Measurements from ENCODE around the gene ARID2.

ARID2 gene

DNA sequence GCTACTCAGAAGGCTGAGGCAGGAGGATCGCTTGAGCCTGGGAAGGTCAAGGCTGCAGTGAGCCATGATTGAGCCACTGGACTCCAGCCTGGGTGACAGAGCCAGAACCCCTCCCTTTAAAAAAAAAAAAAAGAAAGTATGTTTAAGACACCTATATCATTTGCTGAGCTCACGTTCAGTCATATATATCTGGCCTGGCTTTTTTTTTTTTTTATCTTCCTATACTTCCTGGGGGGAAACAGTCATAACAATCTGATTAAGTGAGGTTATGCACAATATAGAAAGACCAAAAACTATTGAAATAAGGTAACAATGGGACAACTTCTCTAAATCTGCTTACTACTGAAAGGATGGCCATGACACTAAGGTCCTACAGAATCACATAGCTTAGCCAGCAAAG, 9.4 kb upstream of the ARID2 start:
- no peak for DNase-seq (ENCODE audit: low spot score)

DNA sequence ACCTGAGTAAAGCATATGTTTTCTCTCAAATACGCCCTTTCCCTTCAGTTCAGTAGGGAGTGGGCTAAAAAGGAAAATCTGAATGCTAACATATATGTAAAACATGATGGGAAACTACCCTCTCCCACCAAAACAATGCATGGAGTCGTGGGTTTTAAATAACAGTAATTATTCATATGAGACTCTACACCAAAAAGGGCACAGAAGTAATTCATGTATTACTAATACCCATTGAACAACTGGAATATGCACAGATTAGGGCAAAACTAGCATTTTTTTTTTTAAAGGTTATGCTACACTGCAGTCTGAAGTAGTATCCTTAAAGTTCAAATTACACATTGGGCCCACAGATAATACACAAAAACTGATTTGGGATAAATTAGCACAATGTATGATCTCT, 8.1 kb upstream of the ARID2 start:
- no peak for DNase-seq (ENCODE audit: low spot score)

DNA sequence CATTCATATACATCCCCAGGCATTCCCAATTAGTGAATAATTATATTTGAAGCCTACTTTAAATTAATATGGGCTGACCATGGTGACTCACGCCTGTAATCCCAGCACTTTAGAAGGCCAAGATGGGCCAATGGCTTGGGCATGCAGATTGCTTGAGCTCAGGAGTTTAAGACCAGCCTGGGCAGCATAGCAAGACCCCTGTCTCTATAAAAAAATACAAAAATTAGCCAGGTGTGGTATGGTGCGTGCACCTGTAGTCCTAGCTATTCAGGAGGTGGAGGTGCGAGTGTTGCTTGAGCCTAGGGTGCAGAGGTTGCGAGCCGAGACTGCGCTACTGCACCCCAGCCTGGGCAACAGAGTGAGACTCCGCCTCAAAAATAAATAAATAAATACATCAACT, 7.6 kb upstream of the ARID2 start:
- no peak for DNase-seq (ENCODE audit: low spot score)

DNA sequence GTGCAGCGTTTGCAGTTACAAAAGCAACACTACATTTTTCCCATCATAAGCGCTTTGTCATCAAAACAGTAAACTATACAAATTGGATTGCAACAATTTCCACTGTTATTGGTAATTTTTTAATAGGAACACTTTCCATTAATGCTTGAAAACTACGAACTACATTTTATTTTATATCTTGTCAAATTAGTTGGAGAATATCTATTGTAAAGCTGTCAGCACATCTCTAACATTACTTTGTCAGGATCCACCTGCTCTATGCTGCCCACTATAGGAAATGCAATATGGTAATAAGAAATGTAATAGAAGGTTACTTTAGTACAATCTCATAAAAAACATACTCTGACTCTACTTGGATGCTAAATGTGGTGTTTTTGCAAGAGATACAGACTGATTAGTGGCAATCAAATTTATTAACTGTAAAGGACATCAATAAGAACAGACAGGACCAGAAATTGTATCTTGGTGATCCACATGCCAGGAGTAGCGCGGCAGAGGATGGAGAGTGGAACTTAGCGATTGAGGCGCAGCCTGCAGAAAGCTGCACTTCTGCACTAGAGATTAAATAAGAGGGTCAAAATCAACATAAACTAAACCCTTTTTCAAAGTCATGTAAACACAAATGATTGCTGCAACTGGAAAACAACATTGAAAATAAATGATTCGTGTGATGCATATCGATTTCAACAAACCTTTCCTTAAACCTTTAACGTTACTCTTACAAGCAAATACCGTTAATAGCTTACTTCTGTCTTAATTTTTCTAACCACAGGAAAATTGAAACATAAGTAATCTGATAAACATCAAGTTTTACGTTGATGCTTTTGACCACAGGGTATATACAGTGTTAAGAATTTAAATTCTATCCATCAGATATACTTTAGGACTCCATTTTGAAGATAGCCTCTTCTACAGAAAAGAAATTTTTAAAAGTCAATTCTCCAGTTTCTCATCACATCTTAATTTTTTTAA, 3.6 kb upstream of the ARID2 start:
- peak; percentile 67 for DNase-seq (ENCODE audit: low spot score)

DNA sequence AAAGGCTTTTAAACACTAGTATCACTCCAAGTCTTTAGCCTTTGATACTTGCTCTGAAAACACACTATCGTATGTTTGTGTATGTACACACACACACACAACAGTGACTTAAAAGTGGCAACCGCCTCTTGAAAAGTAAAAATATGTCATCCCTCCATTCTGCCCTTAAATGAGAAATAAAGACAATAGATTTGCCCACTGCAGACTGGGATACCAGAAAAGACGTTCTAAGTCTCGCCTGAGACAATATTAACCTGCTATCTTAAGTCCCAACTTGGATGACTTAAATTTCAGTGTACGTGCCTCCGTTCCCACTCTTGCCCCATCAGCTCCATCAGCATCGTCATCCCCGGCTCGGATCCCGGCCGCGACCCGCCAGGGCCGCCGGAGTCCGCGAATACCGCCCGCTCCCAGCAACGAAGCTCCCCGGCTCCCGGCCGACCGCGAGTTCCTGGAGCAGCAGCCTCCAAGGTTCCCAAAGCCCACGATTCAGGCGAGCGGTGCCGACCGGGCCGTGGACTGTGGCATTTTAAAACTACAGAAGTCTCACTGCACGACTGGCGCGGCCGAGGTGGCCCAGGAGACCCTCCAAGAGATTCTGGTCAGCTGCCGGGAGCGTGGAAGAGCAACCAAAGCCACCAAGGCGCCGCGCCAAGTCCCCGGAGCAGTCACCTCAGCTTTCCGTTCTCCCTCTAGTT, 2.8 kb upstream of the ARID2 start:
- DNase-seq (ENCODE audit: low spot score): no peak

DNA sequence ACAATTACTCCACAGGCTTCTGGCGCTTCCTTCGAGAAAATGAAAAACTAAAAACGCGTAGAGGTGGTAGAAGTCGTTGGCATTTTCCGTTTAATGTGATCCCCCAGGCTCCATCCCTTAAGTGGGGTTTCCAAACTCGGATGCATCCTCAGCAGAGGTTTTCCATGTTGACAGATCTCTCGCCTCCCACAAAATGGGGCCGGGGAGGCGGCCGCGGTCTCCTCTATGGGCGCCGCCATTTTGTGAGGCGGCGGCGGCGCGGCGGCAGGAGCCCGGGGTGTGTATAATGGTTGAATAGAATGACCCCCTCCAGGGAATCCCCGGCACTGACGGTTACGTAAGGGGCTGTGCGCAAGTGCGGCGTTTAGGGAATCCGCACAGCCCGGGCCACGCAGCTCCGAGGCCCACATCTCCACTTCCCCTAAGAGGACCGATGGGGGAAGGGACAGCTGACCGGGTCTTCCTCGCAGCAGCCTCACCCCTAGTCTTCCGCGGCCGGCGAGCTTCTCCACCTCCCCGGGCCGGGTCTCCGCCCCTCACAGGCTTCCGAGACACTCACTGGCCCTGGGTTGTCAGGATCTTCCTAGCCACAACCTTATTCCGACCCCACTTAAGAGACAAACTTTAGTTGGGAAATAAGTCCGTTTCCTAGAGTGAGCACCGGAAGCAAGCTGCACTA, 2.1 kb upstream of the ARID2 start:
- peak; percentile 99 for DNase-seq (ENCODE audit: low spot score)

DNA sequence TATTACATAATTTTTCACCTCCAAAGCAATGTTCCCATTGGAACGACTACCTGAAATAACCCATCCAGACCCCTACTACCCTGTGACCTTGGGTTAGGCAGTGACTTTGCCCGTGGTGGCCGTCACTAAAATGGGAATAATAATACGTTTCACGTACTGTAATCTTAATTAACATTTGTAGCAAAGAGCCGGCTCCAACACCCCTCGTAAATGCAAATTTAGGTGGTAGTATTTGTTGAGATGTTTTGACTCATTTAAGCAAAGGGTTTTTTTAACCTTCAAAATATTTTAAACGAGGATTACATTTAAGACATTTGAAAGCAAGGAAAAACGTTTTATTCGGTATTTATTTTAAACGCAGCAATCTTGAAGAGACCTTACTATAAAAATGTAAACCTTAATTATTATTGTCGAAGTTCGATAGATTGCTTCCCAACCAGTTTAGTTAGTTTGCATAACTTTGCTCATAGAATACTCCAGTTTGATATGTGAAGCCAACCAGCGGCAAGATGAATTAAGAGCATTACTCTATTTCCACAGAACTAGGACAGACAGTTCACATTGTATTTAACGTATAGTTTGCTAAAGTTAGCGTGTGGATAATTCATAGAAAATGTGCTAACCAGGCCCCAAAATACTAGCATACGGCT, 1.4 kb upstream of the ARID2 start:
- DNase-seq (ENCODE audit: low spot score): no peak

DNA sequence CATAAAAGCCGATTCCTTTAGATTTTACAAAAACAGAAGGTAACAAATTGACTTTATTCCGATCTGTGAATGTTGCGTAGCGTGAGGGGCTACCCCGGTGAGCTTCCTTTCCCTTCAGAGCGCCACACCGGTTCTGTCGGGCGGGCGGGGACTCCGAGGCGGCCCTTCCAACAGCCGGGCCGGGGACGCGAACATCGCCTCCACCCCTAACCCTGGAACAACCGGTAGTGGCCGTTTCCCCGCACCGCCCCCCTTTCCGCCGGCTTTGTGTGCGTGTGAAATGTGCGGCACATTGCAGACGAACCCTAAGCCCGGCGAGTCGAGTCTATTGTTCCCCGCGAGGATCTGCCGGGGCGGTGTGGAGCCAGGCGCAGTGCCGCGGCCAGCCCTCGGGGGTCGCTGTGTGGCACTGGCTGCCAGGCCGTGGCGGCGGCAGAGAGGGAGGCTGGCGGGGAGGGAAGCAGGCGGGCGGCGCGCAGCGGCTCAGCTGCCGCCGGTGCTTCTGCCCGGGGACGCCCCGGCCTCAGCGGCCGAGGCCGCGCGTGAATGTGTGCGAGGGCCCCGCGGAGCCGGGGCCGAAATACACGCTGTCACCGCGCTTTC, 775 bp upstream of the ARID2 start:
- DNase-seq (ENCODE audit: low spot score): peak; percentile 99

DNA sequence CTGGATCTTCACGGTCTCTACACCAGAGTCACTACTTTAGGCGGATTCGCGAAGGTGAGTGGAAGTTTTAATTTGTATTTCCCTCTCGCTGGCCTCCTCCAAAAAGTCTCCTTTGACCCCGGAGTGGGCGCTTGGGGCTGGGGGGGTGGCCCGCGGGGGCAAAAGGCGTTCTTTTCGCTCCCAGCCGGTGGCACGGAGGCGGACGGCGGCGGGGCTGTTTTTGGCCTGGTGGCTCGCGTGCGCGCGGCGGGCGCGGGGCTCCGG, 510 bp downstream of the ARID2 start:
- peak; percentile 35 for DNase-seq (ENCODE audit: low spot score)

DNA sequence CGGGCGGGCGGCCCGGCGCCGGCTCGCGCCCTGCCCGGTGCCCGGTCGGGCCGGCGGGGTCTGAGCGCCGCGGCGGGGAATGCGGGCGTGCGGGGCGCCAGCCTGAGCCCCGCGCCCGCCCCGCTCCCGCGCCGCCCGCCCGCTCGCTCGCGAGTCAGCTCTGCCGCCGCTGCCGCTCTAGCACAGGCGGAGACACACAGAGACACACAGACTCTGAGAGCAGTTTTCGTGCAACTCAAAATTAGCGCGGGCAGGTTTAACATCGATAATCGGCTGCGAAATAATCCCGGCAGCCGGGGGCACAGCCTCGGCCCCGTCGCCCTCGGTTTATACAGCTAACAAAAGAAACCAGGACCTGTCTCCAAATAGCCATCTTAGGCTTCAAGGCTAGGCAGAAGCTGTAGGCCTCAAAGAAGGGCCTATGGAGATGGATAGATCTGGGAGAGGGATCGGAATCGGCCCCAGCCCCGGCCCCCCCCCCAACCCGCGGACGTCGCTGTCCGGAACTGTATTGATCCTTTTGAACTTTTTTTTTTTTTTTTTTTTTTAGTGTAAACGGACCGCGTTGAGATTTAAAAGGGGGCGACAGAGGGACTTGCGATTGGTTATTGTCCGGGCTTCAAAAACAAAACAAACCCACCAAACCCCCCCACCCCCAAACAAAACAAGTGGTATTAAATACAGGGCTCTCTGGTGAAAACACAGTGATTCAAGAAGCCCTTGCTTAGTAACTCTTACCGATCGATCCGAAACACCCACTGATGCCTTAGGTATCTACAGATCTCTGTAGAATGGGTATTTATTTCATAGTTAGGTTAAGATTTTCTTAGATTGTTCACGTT, 1.1 kb downstream of the ARID2 start:
- DNase-seq (ENCODE audit: low spot score): peak; percentile 60

DNA sequence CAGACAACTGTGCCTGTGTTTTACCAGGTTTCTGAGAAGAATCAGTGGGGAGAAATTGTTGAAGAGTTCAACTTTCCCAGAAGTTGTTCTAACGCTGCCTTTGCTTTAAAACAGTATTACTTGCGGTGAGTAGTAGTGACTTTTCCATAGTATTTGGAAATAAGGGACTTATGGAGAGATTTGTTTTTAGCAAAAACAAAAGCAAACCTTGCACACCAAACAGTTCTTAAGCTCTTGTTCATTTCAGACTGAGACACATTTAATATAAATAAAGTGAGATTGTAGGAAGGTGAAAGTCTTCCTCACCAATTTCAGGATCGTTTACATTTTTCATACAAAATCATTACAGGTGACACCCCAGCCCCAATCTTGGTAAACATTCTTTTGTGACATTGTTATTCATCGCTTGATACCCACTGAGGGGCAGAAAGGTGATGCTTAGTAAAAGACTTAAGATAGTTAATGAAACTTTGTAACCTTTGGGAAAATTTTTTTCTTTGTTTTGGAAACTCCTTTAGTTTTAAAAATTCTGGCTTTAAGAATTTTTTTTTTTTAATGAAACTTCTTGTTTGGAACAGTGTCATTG, 1.8 kb downstream of the ARID2 start:
- no peak for DNase-seq (ENCODE audit: low spot score)

DNA sequence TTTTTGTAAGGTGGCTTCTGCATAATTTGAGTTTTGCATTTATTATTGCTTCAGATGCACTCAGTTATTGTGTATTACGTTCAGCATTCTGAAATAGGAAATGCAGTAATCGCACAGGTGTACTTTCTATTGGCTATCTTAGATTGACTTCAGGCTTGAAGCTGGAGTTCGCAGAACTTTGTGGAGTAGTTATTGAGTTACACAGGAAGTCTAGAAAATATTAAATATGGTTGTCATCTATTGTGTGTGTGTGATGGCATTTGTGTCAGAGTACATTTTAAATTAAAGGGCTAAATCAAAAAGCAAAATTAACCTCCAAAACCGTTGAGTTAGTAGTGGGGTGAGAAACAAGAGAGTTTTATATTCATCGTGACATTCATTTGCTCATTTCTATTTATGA, 2.7 kb downstream of the ARID2 start:
- no peak for DNase-seq (ENCODE audit: low spot score)

DNA sequence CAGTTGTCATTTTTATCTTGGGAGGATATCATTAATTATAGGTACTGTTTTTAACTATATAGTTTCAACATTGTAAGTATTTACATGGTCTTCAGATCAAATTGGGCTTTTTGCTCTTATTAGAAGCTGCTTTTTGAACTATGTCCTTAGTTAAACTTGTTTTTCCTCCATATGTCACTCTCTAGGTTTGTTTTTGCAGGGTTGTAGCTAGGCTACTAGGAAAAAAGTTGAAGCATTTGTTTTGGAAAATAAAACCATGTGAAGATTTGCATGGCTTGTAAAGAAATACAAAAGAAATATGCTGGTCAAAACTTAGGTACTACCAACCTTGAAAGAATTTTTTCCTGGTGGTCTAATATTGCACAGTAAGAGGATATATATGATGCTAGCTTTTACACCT, 3.4 kb downstream of the ARID2 start:
- no peak for DNase-seq (ENCODE audit: low spot score)

DNA sequence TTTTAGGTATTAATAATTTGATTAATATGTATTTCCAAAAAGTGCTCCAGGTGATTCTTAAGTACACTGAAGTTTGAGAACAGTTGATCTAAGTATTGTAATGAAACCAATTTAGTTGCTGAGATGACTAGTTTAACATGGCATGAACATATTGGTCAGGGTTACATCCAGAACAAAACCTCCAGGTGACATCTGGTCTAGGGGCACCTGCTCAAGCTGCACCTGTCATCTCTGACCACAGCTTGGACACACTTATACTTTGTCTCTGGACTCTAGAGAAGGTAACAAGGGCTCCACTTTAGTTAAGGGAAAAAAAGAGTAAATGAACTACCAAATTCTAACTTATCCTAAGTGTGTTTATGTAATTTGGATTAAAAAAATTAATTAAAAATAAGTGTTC, 8.1 kb downstream of the ARID2 start:
- no peak for DNase-seq (ENCODE audit: low spot score)

DNA sequence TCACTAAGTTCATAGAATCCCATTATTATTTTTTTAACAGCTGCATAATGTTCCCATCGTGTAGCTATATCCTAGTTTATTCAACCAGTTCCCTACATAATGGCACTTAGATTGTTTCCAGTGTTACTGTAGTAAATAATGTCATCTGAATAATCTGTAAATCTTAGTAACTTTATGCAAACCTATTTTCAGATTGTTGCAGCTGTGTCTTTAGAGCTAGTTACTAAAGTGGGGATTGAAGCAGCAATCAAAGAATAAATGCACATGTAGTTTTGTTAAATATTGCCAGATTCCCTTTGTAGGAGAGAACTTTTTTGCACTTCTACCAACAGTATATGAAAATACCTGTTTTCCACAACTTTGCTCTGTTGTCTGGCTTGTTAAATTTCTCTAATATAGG, 13.1 kb downstream of the ARID2 start:
- no peak for DNase-seq (ENCODE audit: low spot score)

DNA sequence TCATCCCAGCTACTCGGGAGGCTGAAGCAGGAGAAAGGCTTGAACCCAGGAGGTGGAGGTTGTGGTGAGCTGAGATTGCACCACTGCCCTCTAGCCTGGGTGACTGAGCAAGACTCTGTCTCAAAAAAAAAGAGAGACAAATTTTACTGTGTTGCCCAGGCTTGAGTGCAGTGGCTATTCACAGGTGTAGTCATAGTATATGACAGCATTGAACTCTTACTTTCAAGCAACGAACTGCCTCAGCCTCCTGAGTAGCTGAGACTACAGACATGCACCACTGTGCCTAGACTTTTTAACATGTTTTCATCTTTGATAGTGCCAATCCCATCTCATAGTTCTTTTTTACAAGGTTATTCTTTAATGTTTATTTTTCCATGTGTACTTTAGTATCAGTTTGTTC, 13.7 kb downstream of the ARID2 start:
- DNase-seq (ENCODE audit: low spot score): peak; percentile 32

DNA sequence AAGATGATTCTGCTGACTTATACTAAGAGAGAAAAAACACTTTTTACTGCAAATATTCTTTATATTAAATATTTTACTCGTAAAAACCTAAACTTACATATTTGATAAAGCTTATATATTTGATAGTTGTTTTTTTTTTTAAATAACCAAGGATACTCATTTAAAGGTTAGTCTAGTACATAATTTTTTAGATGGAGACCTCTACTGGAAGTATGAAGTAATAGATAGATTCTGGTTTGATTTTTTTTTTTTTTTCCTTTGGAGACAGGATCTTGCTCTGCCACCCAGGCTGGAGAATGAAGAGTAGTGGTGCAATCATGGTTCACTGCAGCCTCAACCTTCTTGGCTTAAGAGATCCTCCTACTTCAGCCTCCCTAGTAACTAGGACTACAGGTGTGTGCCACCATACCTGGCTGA, 16.4 kb downstream of the ARID2 start:
- peak; percentile 41 for DNase-seq (ENCODE audit: low spot score)

DNA sequence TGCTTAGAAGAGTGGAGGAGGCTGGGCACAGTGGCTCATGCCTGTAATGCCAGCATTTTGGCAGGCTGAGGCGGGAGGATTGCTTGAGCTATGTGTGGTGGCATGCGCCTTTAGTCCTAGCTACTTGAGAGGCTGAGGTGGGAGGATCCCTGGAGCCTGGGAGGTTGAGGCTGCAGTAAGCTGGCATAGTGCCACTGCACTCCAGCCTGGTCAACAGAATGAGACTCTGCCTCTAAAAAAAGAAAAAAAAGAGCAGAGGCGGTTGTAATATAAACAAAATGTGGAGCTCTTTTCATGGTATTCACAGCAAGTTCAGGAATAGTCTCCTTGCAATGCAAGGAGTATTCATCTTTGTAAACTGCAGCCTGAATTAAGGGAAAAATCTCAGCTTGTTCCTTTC, 27.2 kb downstream of the ARID2 start:
- no peak for DNase-seq (ENCODE audit: low spot score)

DNA sequence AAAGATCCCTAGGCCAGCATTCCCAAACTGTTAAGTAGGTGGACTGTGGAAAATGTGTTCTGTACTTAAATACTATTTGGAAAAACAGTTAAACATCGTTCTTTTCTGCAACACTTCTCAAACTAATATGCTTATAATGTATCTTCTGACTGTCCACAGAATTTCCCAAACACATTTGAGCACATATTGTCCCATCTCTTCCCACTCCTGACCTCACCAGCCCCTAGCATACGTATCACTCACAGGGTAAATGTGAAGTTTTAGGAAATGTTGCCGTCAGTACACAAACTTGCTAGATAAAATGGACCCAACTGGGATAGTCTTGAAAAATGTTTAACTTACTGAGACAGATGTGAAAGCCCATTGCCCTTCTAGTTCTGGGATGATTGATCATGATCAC, 27.7 kb downstream of the ARID2 start:
- no peak for DNase-seq (ENCODE audit: low spot score)

DNA sequence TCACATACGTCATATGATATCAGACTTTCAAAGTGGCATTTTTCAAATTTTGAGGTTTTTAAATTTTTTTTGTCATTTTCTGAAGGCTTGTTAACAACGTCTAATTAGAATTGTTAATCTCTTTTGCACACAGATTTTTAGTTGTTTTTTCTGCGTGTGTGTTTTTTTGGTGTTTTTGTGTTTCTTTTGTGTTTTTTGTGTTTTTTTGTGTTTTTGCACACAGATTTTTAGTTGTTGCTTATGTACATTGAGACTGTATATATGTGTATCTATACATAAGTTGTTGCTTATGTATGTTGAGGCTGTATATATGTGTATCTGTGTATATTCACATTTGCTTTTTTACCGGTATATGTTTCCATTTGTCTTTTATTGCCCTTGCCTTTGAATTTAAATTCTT, 30.8 kb downstream of the ARID2 start:
- no peak for DNase-seq (ENCODE audit: low spot score)
